Stomach (tissue), 9 donors: ENCODE measurements around the gene BDH1. TPM values are rescaled to one million over a fixed set of nuclear protein-coding genes. Genes with fewer than 3 reads are reported as not detected.
A peak's percentile ranks its signal among the peaks of the same experiment; 100 is the strongest.

Experiments used
- DNase-seq, 2 donors: peaks; one replicate each; pipeline versions ENCODE4 v3.0.0 to v3.0.0-alpha.2; 2013 to 2019
- H3K27ac ChIP-seq, 5 donors: fragments of 200-600 bp in 4 of 5; sonication (generic) in 4 of 5; one replicate each; pipeline ENCODE4 v1.5.1; 2013 to 2019; ENCODE audit warnings: mild to moderate bottlenecking in 1 of 5, moderate library complexity in 1 of 5
- H3K27me3 ChIP-seq, 3 donors: fragments of 200-600 bp; sonication (generic); one replicate each; pipeline ENCODE4 v1.5.1; 2017 to 2019; ENCODE audit warnings: mixed run types in 1 of 3
- H3K36me3 ChIP-seq, 4 donors: fragments of 200-600 bp; sonication (generic); 1 replicate in 3 of 4; 2 replicates in 1 of 4; pipeline ENCODE4 v1.5.1; 2016 to 2019
- H3K4me1 ChIP-seq, 4 donors: fragments of 200-600 bp; sonication (generic); one replicate each; pipeline ENCODE4 v1.5.1; 2016 to 2019
- H3K4me3 ChIP-seq, 4 donors: fragments of 200-600 bp; sonication (generic) in 3 of 4; one replicate each; pipeline ENCODE4 v1.5.1; 2016 to 2019; ENCODE audit warnings: mild to moderate bottlenecking in 1 of 4
- H3K9me3 ChIP-seq, 4 donors: fragments of 200-600 bp; sonication (generic); one replicate each; pipeline ENCODE4 v1.5.1; 2016 to 2019
- CTCF ChIP-seq, 7 experiments: fragments of 450-650 bp in 4 of 7; fragments of 200-600 bp in 3 of 7; sonication (generic) in 3 of 7; IDR thresholded peaks; one replicate each; pipeline ENCODE4 v1.5.1; 2016 to 2019; ENCODE audit warnings: antibody characterized with exemption in 7 of 7, control low read depth in 2 of 7, mild to moderate bottlenecking in 1 of 7
- EP300 ChIP-seq: sonication (generic); formaldehyde crosslinking; IDR thresholded peaks from one replicate; pipeline ENCODE4 v1.6.1; 2017; ENCODE audit warnings: antibody characterized with exemption
- POLR2A ChIP-seq, 4 donors: fragments of 450-650 bp; IDR thresholded peaks; one replicate each; pipeline ENCODE4 v1.6.1; 2016; ENCODE audit warnings: antibody characterized with exemption in 4 of 4, control low read depth in 2 of 4, mild to moderate bottlenecking in 1 of 4, moderate library complexity in 1 of 4
- POLR2AphosphoS5 ChIP-seq, 3 donors: sonication (generic); formaldehyde crosslinking; IDR thresholded peaks; one replicate each; pipeline ENCODE4 v1.6.1; 2016; ENCODE audit warnings: antibody characterized with exemption in 3 of 3
- WGBS, 5 donors: extraction: QIAGEN DNeasy Blood & Tissue Kit in 3 of 5; methylation state at CpG; one replicate each; pipeline versions ENCODE4 v1.1.5 to v1.1.7; 2013 to 2018; 5-methylcytosine and 5-hydroxymethylcytosine counted together
- intact Hi-C: fragments of 100-400 bp; cut with DNase I; formaldehyde crosslinking; loops from one replicate; pipeline ENCODE4 v1.15.1; 2023; ENCODE audit warnings: low total_unique reads
- polyA plus RNA-seq, 3 donors: library from polyadenylated mRNA; stranded (reverse); fragments of 200-250 nt; gene quantifications; one replicate each; pipeline ENCODE4 v1.2.3, GENCODE V29; 2013
- total RNA-seq, 5 donors: library from RNA; depleted of rRNA; stranded (reverse); fragments of >200 nt; gene quantifications; one replicate each; pipeline versions ENCODE4 v1.1.0 to v1.2.3, GENCODE V29; 2014 to 2016
- donor health status: healthy with polysubstance abuse.
- donor health status: Bipolar disorder and iron deficiency.
- donor health status: healthy.

Gene BDH1
- total and polyA plus RNA-seq, 8 donors: 3.5 to 128 (median 20.6) TPM

- no peak overlapping the region for H3K4me3 ChIP-seq
- 59 to 86% (median 76%) methylated on average over 10 of the region's 10 CpGs for WGBS, 5 donors
- no peak for DNase-seq
- TF ChIP-seq POLR2A (IDR thresholded peaks at IDR 0.05): no peak
- no peak for TF ChIP-seq POLR2AphosphoS5 (IDR thresholded peaks at IDR 0.05)
- no peak for TF ChIP-seq EP300
- TF ChIP-seq CTCF (IDR thresholded peaks at IDR 0.05): no peak
- peaks cover 11 to 57% (median 44%) of the 10 kb centered on the region in 4 donors for H3K4me1 ChIP-seq
- intact Hi-C loops: no loop called here
- peak overlapping the region; percentile 71 to 84 (median 75) for H3K27ac ChIP-seq
- no peaks in the 10 kb centered on the region for H3K27me3 ChIP-seq
- peaks cover 0 to 19% (median 8%) of the 10 kb centered on the region in 4 donors for H3K36me3 ChIP-seq
- no peaks in the 10 kb centered on the region for H3K9me3 ChIP-seq
Observed at GRCh38 chr3:197546307-197547085, 9.3 kb downstream of the BDH1 start.

DNA sequence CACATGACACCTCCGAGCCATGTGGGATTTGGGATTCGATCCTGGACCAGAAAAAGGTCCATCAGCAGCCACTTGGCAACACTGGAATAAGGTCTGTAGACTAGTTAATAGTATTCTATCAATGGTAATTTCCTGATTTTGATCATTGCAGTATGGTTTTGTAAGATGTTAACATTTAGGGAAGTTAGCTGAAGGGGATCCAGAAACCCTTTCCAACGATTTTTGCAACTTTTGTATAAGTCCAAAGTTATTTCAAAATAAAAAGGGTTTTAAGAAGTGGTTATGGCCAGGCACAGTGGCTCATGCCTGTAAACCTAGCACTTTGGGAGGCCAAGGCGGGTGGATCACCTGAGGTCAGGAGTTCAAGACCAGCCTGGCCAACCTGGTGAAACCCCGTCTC is 10.2 kb downstream of the BDH1 start:
- Histone ChIP-seq H3K27me3 (no peaks in the 10 kb centered on the region), H3K36me3 (peaks cover 0 to 19% (median 8%) of the 10 kb centered on the region in 4 donors), H3K4me3 (no peak overlapping the region), H3K4me1 (peaks cover 15 to 66% (median 52%) of the 10 kb centered on the region in 4 donors), H3K9me3 (no peaks in the 10 kb centered on the region), H3K27ac (no peak overlapping the region)
- TF ChIP-seq CTCF (IDR thresholded peaks at IDR 0.05) (no peak), POLR2A (IDR thresholded peaks at IDR 0.05) (no peak), POLR2AphosphoS5 (IDR thresholded peaks at IDR 0.05) (no peak), EP300 (no peak)
- no peak for DNase-seq
- intact Hi-C loops: no loop called here
- WGBS, 5 donors: 80 to 89% (median 85%) methylated on average over 5 of the region's 5 CpGs

- intact Hi-C loops: no loop called here
- Histone ChIP-seq H3K4me1 (peaks cover 16 to 66% (median 51%) of the 10 kb centered on the region in 4 donors), H3K27me3 (no peaks in the 10 kb centered on the region), H3K27ac (no peak overlapping the region), H3K9me3 (no peaks in the 10 kb centered on the region), H3K4me3 (no peak overlapping the region), H3K36me3 (peaks cover 0 to 19% (median 8%) of the 10 kb centered on the region in 4 donors)
- no peak for TF ChIP-seq POLR2A (IDR thresholded peaks at IDR 0.05)
- WGBS, 5 donors: 79 to 94% (median 94%) methylated on average over 9 of the region's 9 CpGs
- DNase-seq: no peak
Observed at GRCh38 chr3:197545101-197545500, 10.7 kb downstream of the BDH1 start.

GRCh38 chr3:197542741-197543454 is 12.9 kb downstream of the BDH1 start:
- WGBS, 5 donors: 89 to 92% (median 91%) methylated on average over 18 of the region's 18 CpGs

More at GRCh38 chr3:197542741-197543454, 12.9 kb downstream of the BDH1 start:
- DNase-seq: no peak
- Histone ChIP-seq H3K4me1 (peaks cover 8 to 53% (median 37%) of the 10 kb centered on the region in 4 donors), H3K36me3 (peaks cover 0 to 23% (median 14%) of the 10 kb centered on the region in 4 donors), H3K27me3 (no peaks in the 10 kb centered on the region), H3K4me3 (no peak overlapping the region), H3K9me3 (no peaks in the 10 kb centered on the region), H3K27ac (no peak overlapping the region)
- intact Hi-C loops: no loop called here
- TF ChIP-seq CTCF (IDR thresholded peaks at IDR 0.05) (no peak), POLR2AphosphoS5 (IDR thresholded peaks at IDR 0.05) (no peak), POLR2A (IDR thresholded peaks at IDR 0.05) (no peak)
